Measurements from ENCODE around the gene SH3TC2.

SH3TC2 gene

DNA sequence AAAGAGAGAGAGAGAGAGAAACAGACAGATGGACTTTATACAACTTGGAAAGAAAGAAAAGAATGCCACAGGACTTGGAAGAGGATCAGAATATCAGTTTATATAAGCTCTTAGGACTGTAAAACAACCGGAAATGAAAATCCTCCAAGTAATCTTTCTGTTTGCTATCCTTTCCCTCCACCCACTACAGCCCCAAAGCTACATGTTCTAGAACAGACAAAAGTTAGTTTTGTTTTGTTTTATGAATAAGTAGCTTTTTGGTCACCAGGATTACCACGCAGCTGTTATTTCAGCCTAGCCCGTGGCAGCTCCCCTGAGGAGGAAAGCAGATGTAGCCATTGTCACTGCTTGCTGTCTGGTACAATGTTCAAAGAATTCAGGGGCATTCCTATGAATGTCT lies 66.6 kb downstream of the SH3TC2 start:
- DNase-seq, result no peak

GRCh38 chr5:148995791-148996190 lies 67.1 kb downstream of the SH3TC2 start:
- DNase-seq, result no peak

DNA sequence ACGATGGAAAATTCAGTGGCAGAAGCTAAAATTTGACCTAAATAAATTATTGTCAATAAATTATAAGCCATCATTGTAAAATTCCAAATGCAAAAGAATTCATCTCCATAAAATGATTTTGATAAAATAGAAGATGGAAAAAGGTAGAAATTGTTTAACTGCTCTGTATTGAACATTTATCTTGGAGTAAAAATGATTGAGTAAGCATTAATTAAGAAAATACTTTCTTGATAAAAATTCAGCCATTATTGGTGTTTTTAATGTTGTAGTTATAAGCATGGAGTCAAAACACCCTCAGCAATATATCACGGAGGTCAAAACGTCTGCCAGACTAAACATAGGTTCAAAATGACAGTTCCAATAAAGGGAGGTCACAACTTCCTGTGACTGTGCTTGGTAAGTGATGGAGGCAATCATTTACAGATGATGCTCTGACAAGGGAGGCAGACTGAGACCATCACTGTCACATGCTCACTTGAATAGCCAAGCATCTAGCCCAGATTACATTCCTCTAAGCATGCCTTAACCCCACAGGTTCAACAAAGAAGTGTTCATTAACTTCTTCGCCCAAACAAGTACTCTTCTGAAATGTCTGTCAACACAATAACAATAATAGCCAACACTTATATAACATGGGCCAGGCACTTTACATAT lies 69.5 kb downstream of the SH3TC2 start:
- DNase-seq, result no peak

- no peak for DNase-seq
Observed at GRCh38 chr5:148992265-148992664, 70.6 kb downstream of the SH3TC2 start.

DNA sequence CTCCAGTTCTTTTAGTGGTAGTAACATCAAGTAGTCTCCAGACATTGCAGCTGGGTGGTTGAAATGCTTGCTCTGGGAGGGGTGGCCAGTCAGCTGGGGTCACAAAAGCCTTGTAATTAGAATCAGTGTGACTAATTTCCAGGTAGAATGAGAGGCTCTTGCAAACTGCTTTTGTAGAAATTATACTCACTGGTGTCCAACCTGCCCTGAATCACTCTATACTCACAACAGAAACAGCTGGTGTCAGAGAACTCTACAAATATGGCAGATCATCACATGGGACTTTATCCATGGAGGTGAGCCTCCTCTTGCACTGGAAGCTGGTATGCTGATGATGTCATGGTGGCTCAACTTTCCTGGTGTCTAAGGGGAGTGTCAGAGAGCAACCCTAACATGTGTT lies 71.3 kb downstream of the SH3TC2 start:
- DNase-seq, result no peak

DNA sequence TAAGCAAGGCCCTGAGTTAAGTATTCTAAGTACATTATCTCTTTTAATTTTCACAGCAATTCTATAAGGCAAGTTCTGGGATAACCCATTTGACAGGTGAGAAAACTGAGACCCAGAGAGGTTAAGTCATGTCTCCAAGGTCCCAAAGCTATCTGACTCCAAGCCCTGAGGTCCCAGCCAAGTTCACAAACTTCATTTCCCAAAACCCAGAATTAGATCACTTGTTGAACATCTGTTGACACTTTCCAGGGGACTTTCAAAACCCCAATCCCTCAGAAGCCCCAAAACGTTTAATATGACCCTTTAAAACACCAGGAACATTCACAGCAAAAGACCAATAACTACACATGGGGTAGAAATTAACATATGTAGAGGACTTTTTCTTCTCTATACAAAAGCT lies 72.0 kb downstream of the SH3TC2 start:
- no peak for DNase-seq

DNA sequence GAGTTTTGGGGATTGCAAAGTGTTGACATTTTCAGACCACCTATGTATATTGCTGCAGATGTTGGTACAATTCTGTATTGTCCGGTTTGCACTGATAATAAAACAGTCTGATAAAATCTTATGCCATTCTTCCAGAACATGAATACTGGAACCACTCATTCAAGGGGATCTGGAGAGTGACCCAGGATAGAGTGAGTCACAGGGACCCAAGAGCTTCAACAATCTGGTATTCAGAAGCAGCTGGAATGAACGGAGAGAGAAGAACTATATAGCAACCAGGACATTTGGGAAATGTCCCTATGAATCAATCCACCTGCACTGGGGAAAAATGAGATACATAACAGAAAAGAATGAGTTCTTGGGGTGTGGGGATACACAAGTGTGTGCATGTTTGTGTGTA lies 73.3 kb downstream of the SH3TC2 start:
- DNase-seq, result no peak

DNA sequence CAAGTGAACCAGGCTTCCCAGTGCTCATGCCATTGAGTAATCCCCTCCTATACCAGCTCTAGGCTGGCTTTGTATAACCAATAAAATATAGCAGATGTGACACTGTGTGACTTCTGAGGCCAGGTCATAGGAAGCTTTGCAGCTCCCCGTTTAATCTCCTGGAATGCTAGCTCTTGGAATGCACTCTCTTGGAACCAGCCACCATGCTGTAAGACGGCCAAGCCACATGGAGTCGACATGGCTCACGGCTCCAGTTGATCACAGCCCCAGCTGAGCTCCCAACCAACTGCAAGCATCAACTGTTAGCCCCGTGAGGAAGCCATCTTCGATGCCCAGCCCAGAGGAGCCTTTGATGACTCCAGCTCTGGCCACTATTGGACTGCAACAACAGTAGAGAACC lies 74.5 kb downstream of the SH3TC2 start:
- DNase-seq, result no peak

GRCh38 chr5:148986636-148987035 lies 76.2 kb downstream of the SH3TC2 start:
- DNase-seq, result no peak

DNA sequence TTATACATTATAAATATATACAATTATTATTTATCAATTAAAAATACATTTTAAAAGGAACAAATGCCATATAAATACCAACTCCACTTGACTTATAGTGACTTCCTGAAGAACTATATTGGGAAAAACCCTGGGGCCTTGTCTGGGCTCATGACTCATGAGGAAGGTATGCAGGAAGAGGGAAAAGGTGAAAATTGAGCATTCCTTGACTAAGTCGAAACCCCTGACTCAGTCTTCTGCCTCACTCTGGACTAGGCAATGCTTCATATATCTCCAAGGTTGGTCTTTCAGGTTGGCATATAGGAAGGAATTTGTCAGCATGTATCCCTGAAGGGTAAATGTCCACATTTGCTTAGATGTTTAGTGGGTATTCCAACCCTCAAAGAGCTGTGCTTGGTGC lies 78.5 kb downstream of the SH3TC2 start:
- DNase-seq, result no peak

GRCh38 chr5:148981353-148981752 lies 81.5 kb downstream of the SH3TC2 start:
- no peak for DNase-seq

DNA sequence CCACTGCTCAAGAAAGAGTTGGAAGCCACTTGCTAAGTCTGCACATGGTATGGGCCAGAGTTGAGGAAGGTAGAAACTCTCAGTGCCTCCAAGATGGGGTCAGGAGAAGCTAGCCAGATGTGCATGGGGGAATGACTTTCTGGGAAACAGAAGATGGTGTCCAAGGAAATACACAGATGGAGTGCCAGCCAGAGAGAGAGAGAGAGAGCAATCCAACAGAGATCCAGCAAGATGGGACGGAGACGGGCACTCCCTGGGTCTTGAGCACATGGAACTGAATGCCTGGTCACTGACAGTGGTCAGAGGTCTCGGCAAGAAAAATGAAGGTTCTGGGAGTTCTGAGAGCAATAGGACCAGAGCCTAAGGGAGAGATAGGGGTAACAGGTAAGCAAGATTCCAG lies 82.1 kb downstream of the SH3TC2 start:
- no peak for DNase-seq

GRCh38 chr5:148979083-148979723 lies 83.7 kb downstream of the SH3TC2 start:
- no peak for DNase-seq

DNA sequence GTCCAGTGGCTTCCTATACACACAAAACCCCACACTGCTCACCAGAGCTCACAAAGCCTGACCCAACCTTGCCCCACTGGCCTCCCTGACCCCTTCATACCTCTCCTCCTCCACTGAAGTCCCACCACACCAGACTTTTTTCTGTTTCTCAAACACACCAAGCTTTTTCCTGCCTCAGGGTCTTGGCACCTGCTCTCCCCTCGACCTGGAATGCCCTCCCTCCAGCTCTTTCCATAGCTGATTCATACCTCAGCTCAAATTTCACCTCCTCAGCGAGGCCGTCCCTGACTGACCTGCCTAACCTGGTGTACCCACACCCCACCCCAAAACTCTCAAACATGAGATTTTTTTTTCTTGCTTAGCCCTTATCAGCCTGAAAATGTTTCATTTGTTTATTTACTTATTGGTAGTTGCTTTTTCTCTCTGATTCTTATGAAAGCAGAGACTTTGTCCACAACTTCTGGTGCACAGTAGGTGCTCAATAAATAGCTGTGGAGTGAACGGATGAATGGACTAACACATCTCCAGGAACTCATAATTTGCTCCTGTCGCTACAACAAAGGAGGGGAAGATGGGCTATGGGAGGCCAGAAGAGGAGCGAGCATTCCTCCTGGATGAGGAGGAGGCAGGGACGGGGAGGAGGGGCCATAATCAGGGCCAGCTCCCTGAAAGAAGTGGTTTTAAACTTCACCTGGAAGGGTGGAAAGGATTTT lies 84.3 kb downstream of the SH3TC2 start:
- DNase-seq, result no peak

- no peak for DNase-seq
Observed at GRCh38 chr5:148976569-148977381, 86.1 kb downstream of the SH3TC2 start.

DNA sequence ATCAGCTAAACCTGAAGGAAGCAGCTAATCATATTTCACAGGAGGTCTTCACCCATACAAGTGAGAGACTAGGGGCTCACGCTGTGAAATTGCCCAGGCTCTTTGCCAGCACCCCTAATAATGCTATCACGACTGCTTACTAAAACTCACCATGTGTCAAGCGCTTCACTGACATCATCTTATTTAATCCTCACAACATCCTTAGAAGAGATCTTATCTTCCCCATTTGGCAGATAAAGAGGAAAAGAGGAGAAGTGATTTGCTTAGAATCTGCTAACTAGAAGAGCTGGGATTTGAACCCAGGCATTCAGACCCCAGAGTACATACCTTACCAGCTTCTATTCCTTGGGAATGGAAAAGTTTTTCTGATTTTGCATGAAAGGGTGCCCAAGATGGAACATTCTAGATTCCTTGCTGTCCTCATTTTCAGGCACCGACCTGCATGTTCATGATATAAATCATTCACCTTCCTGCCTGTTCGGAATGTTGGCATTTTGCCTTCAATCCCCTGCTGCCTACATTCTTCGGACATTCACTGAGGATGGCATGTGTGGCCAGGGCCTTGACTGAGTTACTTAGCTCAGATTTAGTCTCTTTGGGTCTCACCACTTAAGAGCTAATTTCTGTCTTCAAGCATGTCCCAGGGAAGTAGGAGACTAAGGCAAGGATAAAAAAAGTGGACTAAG lies 88.1 kb downstream of the SH3TC2 start:
- DNase-seq, result no peak

DNA sequence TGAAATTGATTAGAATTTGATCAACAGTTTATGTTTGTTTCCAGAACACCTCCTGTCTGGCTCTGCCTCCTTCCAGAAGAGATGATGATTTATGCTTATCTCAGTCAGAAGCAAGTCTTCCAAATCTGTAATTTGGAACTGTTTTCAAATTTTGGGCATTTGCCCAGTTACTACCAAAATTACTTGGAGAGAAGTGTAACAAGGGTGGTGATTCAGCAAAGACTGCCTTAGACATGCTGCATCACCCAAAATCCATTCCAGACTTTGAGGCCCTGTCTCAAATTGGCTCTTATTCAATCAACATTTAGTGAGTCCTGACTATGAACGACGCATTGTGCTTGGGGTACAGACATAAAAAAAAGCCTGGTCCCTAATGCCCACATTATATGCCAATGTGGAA lies 89.4 kb downstream of the SH3TC2 start:
- DNase-seq, result no peak

DNA sequence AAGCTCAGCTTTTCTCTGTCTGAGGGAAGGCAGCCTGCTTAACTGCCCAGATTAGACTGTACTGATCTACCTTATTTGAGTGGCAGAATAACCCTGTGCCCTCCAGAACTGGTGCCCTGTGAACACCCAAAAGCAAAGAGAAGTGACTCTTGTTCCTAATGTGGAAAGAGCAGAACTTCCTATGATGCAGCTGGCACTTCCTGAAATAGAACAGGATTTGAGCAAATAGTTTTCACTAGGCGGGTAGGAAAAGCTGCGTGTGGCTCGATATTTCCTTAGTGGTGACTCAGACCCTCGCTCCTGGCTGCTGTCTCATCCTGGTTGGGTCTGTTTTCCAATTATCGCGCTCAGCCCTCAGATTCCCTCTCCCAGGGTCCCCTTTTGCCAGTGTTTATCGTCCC lies 89.9 kb downstream of the SH3TC2 start:
- no peak for DNase-seq

GRCh38 chr5:148972396-148972795 lies 90.5 kb downstream of the SH3TC2 start:
- no peak for DNase-seq

GRCh38 chr5:148970876-148971275 lies 92.0 kb downstream of the SH3TC2 start:
- DNase-seq, result no peak

DNA sequence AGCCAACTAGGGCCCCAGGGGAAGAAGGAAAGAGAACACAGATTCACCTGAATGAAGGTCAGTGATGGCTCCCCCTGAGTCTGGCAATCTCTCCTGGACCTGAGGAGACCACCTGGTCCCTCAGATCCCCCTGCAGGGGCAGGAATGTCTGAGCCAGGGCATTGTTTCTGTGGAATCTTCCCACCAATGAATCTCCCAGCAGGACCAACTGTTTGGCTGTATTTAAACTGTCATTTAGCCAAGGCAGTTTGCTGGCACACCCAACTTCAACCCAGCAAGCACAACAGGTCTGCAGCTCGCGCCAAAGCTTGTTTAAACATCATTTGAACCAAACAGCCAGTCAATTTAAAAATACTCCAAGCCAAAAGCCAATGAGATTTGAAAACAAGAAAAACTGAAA lies 92.6 kb downstream of the SH3TC2 start:
- DNase-seq, result no peak

GRCh38 chr5:148969291-148969690 lies 93.6 kb downstream of the SH3TC2 start:
- no peak for DNase-seq

DNA sequence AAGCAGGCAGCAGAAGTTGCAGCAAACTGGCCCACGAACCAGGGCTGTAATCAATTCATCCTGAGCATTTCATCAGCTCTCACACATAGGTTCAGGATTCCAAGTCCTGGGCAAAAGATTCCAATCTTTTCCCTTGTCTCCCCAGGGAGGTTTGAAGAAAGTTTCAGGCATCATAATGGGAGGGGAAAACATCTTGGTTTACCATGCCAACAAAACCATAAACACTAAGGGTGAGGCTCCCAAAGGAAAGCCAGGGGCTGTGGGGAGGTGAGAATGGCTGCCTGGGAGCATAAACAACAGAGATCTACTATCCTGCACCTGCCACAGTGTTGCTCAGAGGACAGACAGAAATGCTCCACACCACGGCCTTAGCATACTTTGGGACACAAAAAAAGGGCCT lies 94.6 kb downstream of the SH3TC2 start:
- no peak for DNase-seq
